ENCODE measurements around the gene PTPN1.

Gene PTPN1

GRCh38 chr20:50632236-50632635 lies 122.1 kb downstream of the PTPN1 start:
- Mint-ChIP-seq H3K4me3 (no peak overlapping the region), H3K4me1 (ENCODE audit: low read depth) (no peaks in the 10 kb centered on the region), H3K27me3 (no peaks in the 10 kb centered on the region), H3K27ac (no peak overlapping the region), H3K9me3 (no peaks in the 10 kb centered on the region), H3K36me3 (ENCODE audit: low read depth) (no peaks in the 10 kb centered on the region)

DNA sequence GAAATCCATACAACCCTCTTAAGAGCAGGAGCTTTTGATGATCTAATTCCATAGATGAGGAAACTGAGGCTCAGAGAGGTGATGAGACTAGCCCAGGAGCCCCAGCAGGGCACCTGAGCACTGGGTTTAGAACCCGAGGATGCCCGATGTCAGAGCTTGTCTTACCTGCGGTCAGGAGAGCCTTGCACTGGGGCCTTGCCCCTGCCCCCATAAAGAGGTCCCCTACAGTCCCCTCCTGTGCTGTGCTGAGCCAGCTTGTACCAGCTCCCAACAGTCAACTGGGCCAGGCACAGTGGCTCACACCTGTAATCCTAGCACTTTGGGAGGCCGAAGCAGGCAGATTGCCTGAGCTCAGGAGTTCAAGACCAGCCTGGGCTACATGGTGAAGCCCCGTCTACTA lies 122.5 kb downstream of the PTPN1 start:
- Mint-ChIP-seq H3K27me3 (no peaks in the 10 kb centered on the region), H3K4me3 (no peak overlapping the region), H3K4me1 (ENCODE audit: low read depth) (no peaks in the 10 kb centered on the region), H3K27ac (no peak overlapping the region), H3K9me3 (no peaks in the 10 kb centered on the region), H3K36me3 (ENCODE audit: low read depth) (no peaks in the 10 kb centered on the region)

DNA sequence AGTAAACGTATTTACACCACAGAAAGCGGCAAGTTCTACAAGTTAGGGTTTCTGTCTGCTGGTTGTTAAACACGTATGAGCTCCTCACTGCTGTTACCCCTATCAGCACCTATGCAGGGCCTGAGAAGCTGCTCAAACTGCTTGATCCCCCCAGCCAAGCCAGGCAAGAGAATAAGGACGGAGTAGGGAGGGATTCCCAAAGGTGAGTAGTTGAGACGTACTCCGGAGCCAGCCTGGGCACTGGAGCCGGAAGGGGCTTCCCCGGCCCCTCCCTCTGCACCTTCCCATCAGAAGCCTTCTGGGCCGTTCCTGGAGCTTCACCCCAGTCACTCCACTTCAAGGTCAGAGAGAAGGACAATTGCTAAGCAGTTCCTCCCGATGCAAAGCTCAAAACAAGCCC lies 123.2 kb downstream of the PTPN1 start:
- H3K27ac Mint-ChIP-seq = no peak overlapping the region
- no peaks in the 10 kb centered on the region for H3K9me3 Mint-ChIP-seq
- H3K4me3 Mint-ChIP-seq = no peak overlapping the region
- H3K4me1 Mint-ChIP-seq (ENCODE audit: low read depth) = no peaks in the 10 kb centered on the region
- H3K27me3 Mint-ChIP-seq = no peaks in the 10 kb centered on the region
- no peaks in the 10 kb centered on the region for H3K36me3 Mint-ChIP-seq (ENCODE audit: low read depth)

DNA sequence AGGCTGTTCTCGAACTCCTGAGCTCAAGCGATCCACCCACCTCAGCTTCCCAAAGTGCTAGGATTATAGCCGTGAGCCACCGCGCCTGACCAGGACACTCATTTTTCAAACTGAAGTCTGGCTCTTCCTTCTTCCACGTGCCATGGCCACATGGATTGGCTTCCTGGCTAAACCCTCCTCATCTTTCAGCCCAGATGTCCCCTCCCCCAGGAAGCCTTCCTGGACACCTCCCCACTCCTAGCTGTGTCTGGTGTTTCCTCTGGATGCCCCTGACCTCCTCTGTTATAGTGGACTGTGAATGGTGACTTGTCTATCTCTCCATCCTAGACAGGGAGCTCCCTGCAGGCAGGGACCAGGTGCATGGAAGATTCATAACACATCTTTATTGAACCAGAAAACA lies 124.0 kb downstream of the PTPN1 start:
- no peaks in the 10 kb centered on the region for H3K27me3 Mint-ChIP-seq
- no peaks in the 10 kb centered on the region for H3K36me3 Mint-ChIP-seq (ENCODE audit: low read depth)
- H3K4me3 Mint-ChIP-seq = no peak overlapping the region
- no peaks in the 10 kb centered on the region for H3K9me3 Mint-ChIP-seq
- no peak overlapping the region for H3K27ac Mint-ChIP-seq
- no peaks in the 10 kb centered on the region for H3K4me1 Mint-ChIP-seq (ENCODE audit: low read depth)
